Measurements from ENCODE around the gene RBMS2.
A peak's percentile ranks its signal among the peaks of the same experiment; 100 is the strongest.

RBMS2 gene

GRCh38 chr12:56589783-56590182 is 68.2 kb downstream of the RBMS2 start:
- DNase-seq = no peak

GRCh38 chr12:56590237-56590830 is 68.7 kb downstream of the RBMS2 start:
- peak; percentile 3 for DNase-seq

DNA sequence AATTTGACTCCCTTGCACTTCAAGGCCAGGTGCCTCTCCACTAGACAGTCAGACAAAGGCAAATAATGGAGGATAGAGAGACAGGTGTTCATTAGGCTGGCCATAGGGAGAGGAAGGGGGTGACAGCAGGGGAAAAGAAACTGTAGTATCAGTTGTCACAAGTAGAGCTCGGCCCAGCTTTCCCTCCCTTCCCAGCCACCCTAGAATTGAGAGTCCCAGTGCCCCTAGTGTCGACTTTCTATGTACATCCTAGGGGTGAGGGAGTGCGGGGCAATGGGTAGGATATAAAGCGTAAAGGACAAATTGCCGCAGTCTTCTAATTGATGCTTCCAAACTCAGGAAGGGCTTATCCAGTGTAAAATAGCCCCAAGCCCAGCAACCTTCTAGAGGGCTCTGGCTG is 69.5 kb downstream of the RBMS2 start:
- no peak for DNase-seq

- no peak for DNase-seq
Observed at GRCh38 chr12:56591961-56592360, 70.3 kb downstream of the RBMS2 start.

DNA sequence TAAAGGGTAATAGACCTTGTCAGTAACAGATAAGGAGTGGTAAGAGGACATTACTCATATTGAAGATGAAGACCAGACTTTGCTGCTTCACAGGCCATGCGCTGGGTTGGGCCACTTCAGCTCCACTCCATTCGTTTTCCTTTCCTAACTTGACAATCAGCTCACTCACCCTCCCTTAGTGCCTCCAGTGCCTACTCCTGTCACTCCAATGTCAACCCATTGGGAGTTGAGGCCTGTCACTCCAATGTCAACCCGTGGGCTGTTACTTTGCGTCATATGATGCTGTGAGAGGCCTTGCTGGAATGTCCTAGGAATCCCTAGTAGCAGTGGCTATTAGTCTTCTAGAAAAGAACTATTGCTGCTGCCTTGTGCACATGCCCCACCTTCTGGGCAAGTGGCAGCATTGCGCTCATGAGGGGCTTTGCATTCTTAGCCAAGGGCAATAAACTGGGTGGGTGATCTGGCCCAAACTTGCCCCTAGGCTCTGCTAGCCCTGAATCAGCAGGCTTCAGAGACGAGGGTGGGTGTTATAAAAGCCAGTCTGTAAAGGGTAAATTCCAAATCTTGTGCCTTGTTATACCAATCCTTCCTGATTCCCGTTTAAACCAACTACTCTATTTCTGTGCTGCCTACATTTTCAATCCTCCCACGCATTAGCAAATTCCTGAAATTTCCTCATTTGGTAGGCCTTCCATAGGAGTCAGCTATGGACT is 72.4 kb downstream of the RBMS2 start:
- peak; percentile 33 for DNase-seq

- no peak for DNase-seq
Observed at GRCh38 chr12:56596815-56597214, 75.2 kb downstream of the RBMS2 start.

DNA sequence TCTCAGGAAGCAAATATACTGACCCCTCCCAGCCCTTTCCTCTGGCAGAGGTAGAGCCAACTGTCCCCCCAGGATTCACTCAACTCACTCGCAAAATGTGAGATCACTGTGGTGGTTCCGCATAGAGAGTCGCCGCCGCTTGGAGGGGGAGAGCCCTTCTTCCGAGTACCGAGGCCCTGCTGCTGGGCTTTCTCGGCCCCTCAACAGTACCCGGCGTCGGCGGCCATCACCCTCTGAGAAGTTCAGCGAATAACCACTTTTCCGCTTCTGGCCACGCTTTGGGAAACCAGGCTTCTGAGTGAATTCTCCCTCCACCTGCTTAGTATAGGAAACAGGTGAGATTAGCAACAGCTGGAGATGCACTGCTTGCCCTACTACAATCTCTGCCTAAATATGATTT is 77.4 kb downstream of the RBMS2 start:
- no peak for DNase-seq

DNA sequence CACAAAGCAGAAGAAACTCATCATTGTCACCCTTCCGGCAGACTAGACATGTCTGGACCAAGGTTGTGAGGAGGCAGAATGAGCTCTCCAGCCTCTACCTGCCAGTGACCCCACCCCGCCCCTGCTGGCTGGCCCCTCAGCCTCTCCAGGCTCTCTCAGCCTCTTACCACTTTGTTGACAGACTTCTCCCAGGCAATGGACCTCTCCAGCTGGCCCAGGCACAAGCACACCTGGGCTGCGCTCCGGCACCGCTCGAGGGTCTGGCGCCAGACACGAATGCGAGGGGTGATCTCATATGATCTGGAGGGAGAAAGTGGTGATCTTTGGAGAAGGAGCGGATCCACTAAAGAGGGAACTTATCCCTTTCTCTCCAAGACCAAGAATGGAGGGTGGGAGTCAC is 78.2 kb downstream of the RBMS2 start:
- DNase-seq = no peak

GRCh38 chr12:56600753-56601152 is 79.1 kb downstream of the RBMS2 start:
- DNase-seq = no peak

- DNase-seq = no peak
Observed at GRCh38 chr12:56601503-56601902, 79.9 kb downstream of the RBMS2 start.

- no peak for DNase-seq
Observed at GRCh38 chr12:56602239-56602638, 80.6 kb downstream of the RBMS2 start.

DNA sequence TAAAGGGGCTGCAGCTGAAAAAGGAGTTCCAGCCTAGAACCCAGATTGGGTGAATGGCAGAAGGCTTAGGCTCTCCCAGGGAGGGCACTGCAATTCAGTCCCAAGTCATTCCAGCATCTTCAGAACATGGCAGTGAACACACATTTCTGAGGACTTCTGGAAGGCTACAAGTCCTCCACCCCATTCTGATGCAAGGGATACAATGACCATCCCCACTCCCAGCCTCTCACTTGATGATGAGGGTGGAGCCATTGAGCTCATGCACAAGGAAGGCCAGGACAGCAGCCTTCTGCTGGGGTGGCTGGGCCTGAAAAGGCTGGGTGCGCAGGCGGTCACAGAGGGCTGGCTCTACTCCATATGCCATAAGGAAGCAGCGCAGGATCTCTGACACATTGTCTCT is 82.7 kb downstream of the RBMS2 start:
- no peak for DNase-seq

GRCh38 chr12:56614627-56615026 is 93.0 kb downstream of the RBMS2 start:
- no peak for DNase-seq

DNA sequence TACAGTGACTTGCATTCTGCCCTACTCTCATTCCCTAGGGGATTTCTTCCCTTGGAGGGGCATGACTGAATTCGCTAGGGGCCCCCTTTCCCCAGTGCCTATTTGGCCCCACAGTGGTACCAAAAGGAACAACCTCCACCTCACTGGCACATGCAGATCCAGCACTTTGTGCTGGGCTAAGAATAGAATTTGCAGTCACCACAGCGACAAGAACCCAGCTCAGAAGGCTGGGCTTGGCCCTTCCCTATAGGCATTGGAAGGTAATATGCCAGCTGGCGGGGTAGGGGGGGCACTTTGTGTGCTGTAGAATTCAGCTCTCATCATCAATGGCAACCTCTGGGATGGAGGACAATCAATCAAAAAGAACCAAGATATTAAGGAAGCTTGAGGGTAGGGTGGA is 94.6 kb downstream of the RBMS2 start:
- DNase-seq = no peak

- DNase-seq = no peak
Observed at GRCh38 chr12:56616925-56617324, 95.3 kb downstream of the RBMS2 start.

- no peak for DNase-seq
Observed at GRCh38 chr12:56622535-56622934, 100.9 kb downstream of the RBMS2 start.

DNA sequence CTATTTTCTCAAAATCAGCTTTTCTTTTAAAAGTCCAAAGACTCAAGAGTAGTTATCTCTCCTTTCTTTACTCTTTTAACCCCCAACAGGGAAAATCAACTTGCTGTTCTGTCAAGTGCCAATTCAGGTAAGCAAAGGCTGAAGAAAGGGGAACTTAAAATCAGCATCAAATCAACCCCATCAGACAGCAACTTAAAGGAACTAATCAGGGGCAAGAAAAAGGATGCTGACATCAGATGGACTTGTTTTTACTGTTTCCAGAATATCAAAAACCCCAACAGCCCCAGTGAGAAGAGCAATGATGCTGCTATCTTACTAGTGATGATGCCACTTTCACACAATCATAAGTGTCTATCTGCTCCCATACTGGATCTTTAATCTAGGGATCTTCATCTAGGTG is 105.1 kb downstream of the RBMS2 start:
- no peak for DNase-seq

DNA sequence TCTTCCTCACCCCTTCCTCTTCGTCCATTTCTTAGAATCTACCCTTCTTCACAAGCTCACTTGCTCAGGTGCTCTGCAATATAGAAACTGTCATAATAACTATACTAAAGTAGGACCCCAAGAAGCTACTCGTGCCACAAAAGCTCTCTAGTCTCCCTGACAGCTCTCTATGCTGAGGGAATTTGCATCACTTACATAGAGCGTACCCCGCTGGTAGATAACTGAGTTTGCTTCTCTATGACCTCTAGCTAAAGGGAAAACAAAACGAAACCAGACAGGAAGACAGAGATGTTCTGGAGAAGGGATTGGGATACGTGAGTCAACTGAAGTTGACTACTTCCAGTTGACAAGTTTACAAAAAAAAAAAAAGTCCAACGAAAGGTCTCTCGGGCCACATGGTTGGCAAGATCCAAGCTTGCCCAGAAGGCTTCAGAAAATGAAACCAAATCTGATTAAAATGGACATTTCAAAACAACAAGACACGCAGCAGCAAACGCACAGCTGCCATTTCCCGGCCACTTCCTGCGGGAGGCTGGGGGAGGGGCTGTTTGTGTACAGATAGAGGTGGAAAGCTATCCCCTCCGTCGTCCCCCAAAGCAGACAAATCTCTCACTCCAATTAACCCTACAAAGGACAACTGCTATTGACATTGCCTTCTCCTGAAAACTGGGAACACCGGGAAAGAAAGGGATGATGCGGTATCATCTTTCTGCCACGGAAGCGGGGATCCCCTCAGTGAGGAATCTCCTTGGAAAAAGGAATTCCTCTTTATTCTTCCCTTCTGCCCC is 107.2 kb downstream of the RBMS2 start:
- peak; percentile 56 for DNase-seq

GRCh38 chr12:56629459-56630179 is 108.0 kb downstream of the RBMS2 start:
- peak; percentile 58 for DNase-seq

DNA sequence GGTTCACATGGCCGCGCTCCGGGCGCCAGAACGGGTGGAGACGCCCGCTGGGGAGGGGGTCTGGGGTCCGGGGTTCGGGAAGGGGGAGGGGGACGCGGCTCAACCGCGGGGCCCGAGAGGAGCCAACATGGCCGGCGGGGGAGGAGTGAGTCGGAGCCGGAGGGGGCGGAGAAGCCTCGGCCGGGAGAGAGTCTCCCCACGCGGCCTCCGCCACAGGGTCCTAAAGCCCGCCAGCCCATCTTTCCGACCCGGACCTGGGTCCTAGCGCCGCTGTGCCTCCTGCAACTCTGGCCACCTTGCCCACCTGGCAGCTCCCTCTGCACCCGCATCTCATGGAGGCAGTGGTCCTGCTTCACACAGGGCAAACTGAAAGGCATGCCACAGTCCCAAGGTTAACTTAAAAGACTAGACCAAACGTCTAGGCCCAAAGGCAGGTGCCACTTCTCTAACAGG is 108.6 kb downstream of the RBMS2 start, which contains the start of gene BAZ2A:
BAZ2A (minus strand) TSS at position 147 of the 453 bp plus-strand sequence. CDS start 12,796 bp downstream, outside the sequence.
- peak; percentile 87 for DNase-seq

DNA sequence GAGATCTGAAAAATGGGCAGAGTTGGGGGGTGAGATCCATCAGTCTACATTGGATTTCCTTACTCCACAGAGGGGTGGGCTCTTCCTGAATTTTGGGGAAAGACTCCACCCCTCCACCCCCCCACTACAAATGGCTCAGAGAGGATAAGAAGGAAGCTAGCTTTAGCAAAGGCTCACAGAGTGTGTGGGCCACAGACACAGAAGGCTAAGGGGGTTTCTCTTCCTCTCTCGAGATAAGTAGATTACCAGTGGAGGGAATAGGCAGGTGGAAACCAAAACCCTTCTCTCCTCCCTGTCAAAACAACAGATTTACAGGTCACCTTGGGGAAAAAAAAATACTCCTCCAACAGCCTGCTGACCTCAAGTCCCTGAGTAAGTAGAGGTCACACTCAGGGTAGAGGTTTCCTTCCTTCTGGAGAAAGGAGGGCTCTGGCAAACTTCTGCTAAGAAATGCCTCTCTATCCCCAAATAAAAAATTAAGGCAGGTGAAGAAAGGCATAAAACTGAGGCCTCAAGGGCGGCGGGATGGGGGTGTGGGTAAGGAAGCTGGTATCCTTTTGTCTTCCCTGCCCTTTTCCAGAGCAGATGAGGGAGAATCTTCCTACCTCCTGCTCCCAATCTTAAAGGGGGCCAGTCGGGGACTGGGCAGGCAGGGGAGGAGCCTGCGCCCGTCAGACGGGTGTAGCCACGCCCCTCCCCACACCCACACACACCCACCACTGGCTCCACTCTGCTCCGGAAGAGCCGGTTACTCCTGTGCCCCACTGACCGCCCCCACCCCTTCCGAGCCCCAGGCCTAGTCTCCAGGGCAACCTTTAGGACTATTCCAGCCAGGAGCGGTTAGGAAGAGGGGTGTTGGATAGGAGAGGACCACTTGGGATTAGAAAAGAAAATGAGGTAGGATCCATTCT is 110.4 kb downstream of the RBMS2 start:
- peak; percentile 59 for DNase-seq
